Measurements from ENCODE around the gene MEF2C. TPM values are rescaled to one million over a fixed set of nuclear protein-coding genes. Genes with fewer than 3 reads are reported as not detected.

Gene MEF2C
- total and polyA plus RNA-seq, 2 of the 13 experiments (the other 11 are each of a cell fraction or from before 2014, with no cell fraction given) = 0.02 TPM; not detected in 1

- no peaks in the 10 kb centered on the region for H4K20me1 ChIP-seq (ENCODE audit: insufficient read depth, low read length)
- H3K4me1 ChIP-seq (ENCODE audit: insufficient read depth, low read length) = no peaks in the 10 kb centered on the region
- H3K4me3 ChIP-seq (replicated peaks in 1 of 3; ENCODE audit: insufficient read depth in 1 of 3, low read depth in 2 of 3, low read length in 3 of 3) = no peak overlapping the region
- no peak overlapping the region for H2AFZ ChIP-seq (ENCODE audit: low read length)
- CTCF ChIA-PET (ENCODE audit: low intra/inter-chr PET ratio, low total read pairs) = no interaction called here
- in situ Hi-C loops (cut with HindIII; ENCODE audit: extremely low pct_ligation_motif_present, low pct_unique_long_range_greater_than_20kb) = no loop called here
- no peaks in the 10 kb centered on the region for H3K79me2 ChIP-seq (ENCODE audit: insufficient read depth, low read length)
- POLR2A ChIA-PET = no interaction called here
- H3K9me3 ChIP-seq (ENCODE audit: low read length) = no peaks in the 10 kb centered on the region
- TF ChIP-seq NFE2L2 (IDR thresholded peaks at IDR 0.05; ENCODE audit: low read length) = peak; percentile 59; the same call in 1 of the 2 replicates
- TF ChIP-seq CEBPG (CRISPR knock-in tag; IDR thresholded peaks at IDR 0.05) = no peak
- 0 out of 2 replicates have a peak, but pooled peaks have one; percentile 19 for TF ChIP-seq MAFF (IDR thresholded peaks at IDR 0.05; ENCODE audit: low read depth, low read length)
- peak; percentile 38 to 57 for TF ChIP-seq MAFK (conservative IDR thresholded peaks at IDR 0.05 in 1 of 2, IDR thresholded peaks at IDR 0.05 in 1 of 2; ENCODE audit: low read length in 2 of 2)
- H3K27me3 ChIP-seq (ENCODE audit: control insufficient read depth in 1 of 2, insufficient read depth in 2 of 2, low read length in 2 of 2) = no peaks in the 10 kb centered on the region
- no peak for DNase-seq (ENCODE audit: low spot score)
- H3K4me2 ChIP-seq (ENCODE audit: low read depth, low read length) = no peak overlapping the region
- intact Hi-C loops (cut with micrococcal nuclease; ENCODE audit: unreplicated experiment) = no loop called here
- no peak for ATAC-seq
- no TSS peak for BruUV-seq (replicated peaks)
- no peak overlapping the region for H3K9ac ChIP-seq (ENCODE audit: insufficient read depth, low read depth, low read length)
- H3K36me3 ChIP-seq (replicated peaks in 1 of 2; ENCODE audit: control insufficient read depth in 1 of 2, insufficient read depth in 2 of 2, low read length in 2 of 2) = no peaks in the 10 kb centered on the region
- no peak overlapping the region for H3K27ac ChIP-seq (ENCODE audit: extremely low read length, insufficient read depth, low read length)
- WGBS (ENCODE audit: low lambda C conversion rate) = 25% methylated on average over 2 of the region's 2 CpGs
- FAIRE-seq = no peak
Measured at GRCh38 chr5:88743231-88743834, 139.7 kb downstream of the MEF2C start.

- BruUV-seq (replicated peaks) = no TSS peak
- Histone ChIP-seq H4K20me1 (ENCODE audit: insufficient read depth, low read length) (no peaks in the 10 kb centered on the region), H3K36me3 (replicated peaks in 1 of 2; ENCODE audit: control insufficient read depth in 1 of 2, insufficient read depth in 2 of 2, low read length in 2 of 2) (no peaks in the 10 kb centered on the region), H2AFZ (ENCODE audit: low read length) (no peak overlapping the region), H3K9ac (ENCODE audit: insufficient read depth, low read depth, low read length) (no peak overlapping the region), H3K9me3 (ENCODE audit: low read length) (no peaks in the 10 kb centered on the region), H3K4me1 (ENCODE audit: insufficient read depth, low read length) (no peaks in the 10 kb centered on the region), H3K79me2 (ENCODE audit: insufficient read depth, low read length) (no peaks in the 10 kb centered on the region), H3K27ac (ENCODE audit: extremely low read length, insufficient read depth, low read length) (no peak overlapping the region), H3K4me2 (ENCODE audit: low read depth, low read length) (no peak overlapping the region), H3K4me3 (replicated peaks in 1 of 3; ENCODE audit: insufficient read depth in 1 of 3, low read depth in 2 of 3, low read length in 3 of 3) (no peak overlapping the region), H3K27me3 (ENCODE audit: control insufficient read depth in 1 of 2, insufficient read depth in 2 of 2, low read length in 2 of 2) (no peaks in the 10 kb centered on the region)
- no peak for ATAC-seq
- CTCF ChIA-PET (ENCODE audit: low intra/inter-chr PET ratio, low total read pairs) = no interaction called here
- no peak for FAIRE-seq
- in situ Hi-C loops (cut with HindIII; ENCODE audit: extremely low pct_ligation_motif_present, low pct_unique_long_range_greater_than_20kb) (no loop called here), intact Hi-C loops (cut with micrococcal nuclease; ENCODE audit: unreplicated experiment) (no loop called here)
- WGBS (ENCODE audit: low lambda C conversion rate) = 0% methylated on average over 1 of the region's 1 CpG
- TF ChIP-seq ZBTB8A (CRISPR knock-in tag; IDR thresholded peaks at IDR 0.05; ENCODE audit: borderline replicate concordance, low read depth) (no peak), ZSCAN22 (CRISPR knock-in tag; IDR thresholded peaks at IDR 0.05) (no peak), TCF12 (IDR thresholded peaks at IDR 0.05) (no peak), TCF12 (CRISPR knock-in tag; IDR thresholded peaks at IDR 0.05) (no peak), ZNF10 (CRISPR knock-in tag; IDR thresholded peaks at IDR 0.05; ENCODE audit: borderline replicate concordance, low read depth) (no peak), NFKB2 (CRISPR knock-in tag; IDR thresholded peaks at IDR 0.05; ENCODE audit: borderline replicate concordance) (no peak), ZZZ3 (CRISPR knock-in tag; IDR thresholded peaks at IDR 0.05; ENCODE audit: borderline replicate concordance) (no peak), GATAD1 (CRISPR knock-in tag; IDR thresholded peaks at IDR 0.05) (no peak), NFATC3 (CRISPR knock-in tag; IDR thresholded peaks at IDR 0.05) (no peak), HNRNPLL (IDR thresholded peaks at IDR 0.05; ENCODE audit: low read depth, low read length, poor library complexity, severe bottlenecking) (no peak), NFIB (CRISPR knock-in tag; IDR thresholded peaks at IDR 0.05; ENCODE audit: borderline replicate concordance) (no peak)
- TF ChIP-seq, protein P1, sequence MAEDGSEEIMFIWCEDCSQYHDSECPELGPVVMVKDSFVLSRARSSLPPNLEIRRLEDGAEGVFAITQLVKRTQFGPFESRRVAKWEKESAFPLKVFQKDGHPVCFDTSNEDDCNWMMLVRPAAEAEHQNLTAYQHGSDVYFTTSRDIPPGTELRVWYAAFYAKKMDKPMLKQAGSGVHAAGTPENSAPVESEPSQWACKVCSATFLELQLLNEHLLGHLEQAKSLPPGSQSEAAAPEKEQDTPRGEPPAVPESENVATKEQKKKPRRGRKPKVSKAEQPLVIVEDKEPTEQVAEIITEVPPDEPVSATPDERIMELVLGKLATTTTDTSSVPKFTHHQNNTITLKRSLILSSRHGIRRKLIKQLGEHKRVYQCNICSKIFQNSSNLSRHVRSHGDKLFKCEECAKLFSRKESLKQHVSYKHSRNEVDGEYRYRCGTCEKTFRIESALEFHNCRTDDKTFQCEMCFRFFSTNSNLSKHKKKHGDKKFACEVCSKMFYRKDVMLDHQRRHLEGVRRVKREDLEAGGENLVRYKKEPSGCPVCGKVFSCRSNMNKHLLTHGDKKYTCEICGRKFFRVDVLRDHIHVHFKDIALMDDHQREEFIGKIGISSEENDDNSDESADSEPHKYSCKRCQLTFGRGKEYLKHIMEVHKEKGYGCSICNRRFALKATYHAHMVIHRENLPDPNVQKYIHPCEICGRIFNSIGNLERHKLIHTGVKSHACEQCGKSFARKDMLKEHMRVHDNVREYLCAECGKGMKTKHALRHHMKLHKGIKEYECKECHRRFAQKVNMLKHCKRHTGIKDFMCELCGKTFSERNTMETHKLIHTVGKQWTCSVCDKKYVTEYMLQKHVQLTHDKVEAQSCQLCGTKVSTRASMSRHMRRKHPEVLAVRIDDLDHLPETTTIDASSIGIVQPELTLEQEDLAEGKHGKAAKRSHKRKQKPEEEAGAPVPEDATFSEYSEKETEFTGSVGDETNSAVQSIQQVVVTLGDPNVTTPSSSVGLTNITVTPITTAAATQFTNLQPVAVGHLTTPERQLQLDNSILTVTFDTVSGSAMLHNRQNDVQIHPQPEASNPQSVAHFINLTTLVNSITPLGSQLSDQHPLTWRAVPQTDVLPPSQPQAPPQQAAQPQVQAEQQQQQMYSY (CRISPR knock-in tag; IDR thresholded peaks at IDR 0.05) = no peak
- POLR2A ChIA-PET = no interaction called here
- no peak for DNase-seq (ENCODE audit: low spot score)
Measured at GRCh38 chr5:88741964-88742363, 141.0 kb downstream of the MEF2C start.
